AG04450 (cell line): ENCODE measurements around the gene SYP. TPM values are rescaled to one million over a fixed set of nuclear protein-coding genes. Genes with fewer than 3 reads are reported as not detected.

Source experiments
- CTCF ChIA-PET: fragments of 300-600, 350-600 bp; formaldehyde crosslinking; extraction: SDS; loops from one replicate; lab custom pipeline; 2022; ENCODE audit warnings: antibody characterized with exemption, inconsistent platforms; lab: Charles Lee
- POLR2A ChIA-PET: fragments of 350-600 bp; formaldehyde crosslinking; extraction: SDS; loops from one replicate; lab custom pipeline; 2021; ENCODE audit warnings: antibody characterized with exemption, inconsistent platforms; lab: Yijun Ruan, JAX
- DNase-seq: peaks from one replicate; pipeline ENCODE4 v3.0.0-alpha.2; 2011; ENCODE audit warnings: low read depth, low spot score
- H3K27ac ChIP-seq: one replicate; pipeline ENCODE4 v1.5.1; 2012; ENCODE audit warnings: low read depth, low read length, control low read depth
- H3K27me3 ChIP-seq: one replicate; pipeline ENCODE4 v1.6.0; 2012; ENCODE audit warnings: low read length; ENCODE audit not compliant: control insufficient read depth, insufficient read depth
- H3K4me3 ChIP-seq: 2 replicates; pipeline ENCODE4 v1.5.1; 2011; ENCODE audit warnings: mild to moderate bottlenecking, low read depth, low read length, control low read depth
- H3K9me3 ChIP-seq: 2 replicates; pipeline ENCODE4 v1.5.1; 2012; ENCODE audit warnings: low read length; ENCODE audit not compliant: control insufficient read depth, insufficient read depth
- polyA minus RNA-seq: library from RNA; depleted of rRNA, polyadenylated mRNA; stranded (reverse); fragments of >200 nt; gene quantifications from 2 replicates; pipeline ENCODE4 v1.2.3, GENCODE V29; 2011; rRNA and poly(A)+ RNA removed
- polyA plus RNA-seq: library from polyadenylated mRNA; depleted of rRNA; stranded (reverse); fragments of >200 nt; gene quantifications from 2 replicates; pipeline ENCODE4 v1.2.3, GENCODE V29; 2011; rRNA removed
- TF ChIP-seq, protein P1 (sequence below): IDR thresholded peaks from 2 replicates; pipeline ENCODE4 v1.5.1; 2011; ENCODE audit warnings: low read depth, low read length, control low read depth, inconsistent platforms

Gene SYP
- polyA plus RNA-seq = 0.07 and 0.15 TPM in 2 replicates
- 0.28 TPM in 1 of 2 replicates, not detected in the other for polyA minus RNA-seq

DNA sequence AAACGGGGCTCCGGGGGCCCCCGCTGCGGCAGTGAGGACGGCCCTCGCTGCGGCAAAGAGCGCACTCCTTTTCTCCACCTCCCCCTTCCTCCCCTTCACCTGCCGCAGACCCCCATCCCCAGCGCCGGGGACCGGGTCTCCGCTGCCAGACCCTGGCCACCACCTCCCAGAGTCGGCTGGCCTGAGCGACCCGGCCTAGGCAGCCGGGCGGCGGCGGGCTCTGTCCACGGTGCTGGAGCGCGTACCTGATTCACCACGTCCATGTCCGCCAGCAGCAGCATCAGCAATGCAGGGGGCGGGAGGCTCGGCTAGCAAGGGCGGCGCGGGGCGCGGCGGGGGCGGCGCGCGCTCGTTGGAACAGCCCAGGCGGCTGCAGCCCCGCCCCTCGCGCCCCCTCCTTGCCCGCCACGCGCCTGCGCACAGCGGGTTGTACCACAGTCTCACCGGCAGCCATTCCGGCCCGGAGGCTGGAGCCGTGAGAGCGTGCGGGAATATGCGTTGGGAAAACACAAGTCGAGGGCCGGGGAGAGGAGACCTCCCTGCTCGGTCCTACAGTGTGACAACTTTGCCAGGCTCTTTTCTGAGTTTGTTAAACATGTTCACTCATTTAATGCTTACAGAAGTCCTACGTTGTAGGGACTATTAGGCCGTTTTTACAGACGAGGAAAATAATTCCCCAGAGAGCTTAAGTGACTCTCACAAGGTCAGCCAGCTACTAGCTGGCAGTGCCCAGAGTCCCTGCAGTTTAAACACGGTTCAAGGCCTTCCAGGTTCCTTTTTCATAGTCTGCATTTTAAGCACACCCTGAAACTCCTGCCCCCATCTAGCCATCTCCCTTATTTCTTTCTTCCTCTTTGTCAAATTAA lies at the start of gene SYP:
Gene SYP (minus strand): TSS at position 288 of the 866 bp plus-strand sequence. CDS start 7 bp downstream, at position 281.
- Histone ChIP-seq H3K27ac (no peak within 1 kb of the TSS), H3K9me3 (no peaks in the 10 kb centered on the region), H3K4me3 (peak within 1 kb of the TSS; percentile 39), H3K27me3 (no peaks in the 10 kb centered on the region)
- POLR2A ChIA-PET = interaction anchor here (1.0 kb wide), 1 partner anchor 9 kb away, joined by 6 read pairs; no protein-coding TSS in a partner anchor
- DNase-seq = peak; percentile 46
- TF ChIP-seq, protein P1, sequence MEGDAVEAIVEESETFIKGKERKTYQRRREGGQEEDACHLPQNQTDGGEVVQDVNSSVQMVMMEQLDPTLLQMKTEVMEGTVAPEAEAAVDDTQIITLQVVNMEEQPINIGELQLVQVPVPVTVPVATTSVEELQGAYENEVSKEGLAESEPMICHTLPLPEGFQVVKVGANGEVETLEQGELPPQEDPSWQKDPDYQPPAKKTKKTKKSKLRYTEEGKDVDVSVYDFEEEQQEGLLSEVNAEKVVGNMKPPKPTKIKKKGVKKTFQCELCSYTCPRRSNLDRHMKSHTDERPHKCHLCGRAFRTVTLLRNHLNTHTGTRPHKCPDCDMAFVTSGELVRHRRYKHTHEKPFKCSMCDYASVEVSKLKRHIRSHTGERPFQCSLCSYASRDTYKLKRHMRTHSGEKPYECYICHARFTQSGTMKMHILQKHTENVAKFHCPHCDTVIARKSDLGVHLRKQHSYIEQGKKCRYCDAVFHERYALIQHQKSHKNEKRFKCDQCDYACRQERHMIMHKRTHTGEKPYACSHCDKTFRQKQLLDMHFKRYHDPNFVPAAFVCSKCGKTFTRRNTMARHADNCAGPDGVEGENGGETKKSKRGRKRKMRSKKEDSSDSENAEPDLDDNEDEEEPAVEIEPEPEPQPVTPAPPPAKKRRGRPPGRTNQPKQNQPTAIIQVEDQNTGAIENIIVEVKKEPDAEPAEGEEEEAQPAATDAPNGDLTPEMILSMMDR = no peak
- CTCF ChIA-PET = interaction anchor here (0.7 kb wide), 1 partner anchor 9 kb away, joined by 3 read pairs; no protein-coding TSS in a partner anchor

DNA sequence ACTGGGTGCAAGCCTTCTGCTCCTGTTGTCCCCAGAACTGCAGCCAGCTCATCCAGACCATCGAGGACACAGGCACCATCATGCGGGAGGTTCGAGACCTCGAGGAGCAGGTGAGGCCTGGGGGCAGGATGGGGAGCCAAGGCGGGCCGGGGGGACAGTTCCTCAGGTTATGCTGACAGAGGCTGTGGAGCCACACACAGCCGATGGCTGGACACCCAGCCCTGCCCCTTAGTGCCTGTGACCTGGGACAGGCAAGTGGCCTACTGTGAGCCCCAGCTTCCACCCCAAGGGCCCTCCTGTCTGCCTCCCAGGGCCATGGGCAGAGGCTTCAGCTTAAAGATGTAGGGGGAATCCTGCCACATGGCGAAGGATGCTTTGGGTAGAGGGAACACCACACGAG lies 49.6 kb upstream of the SYP start:
- TF ChIP-seq, protein P1 = no peak
- H3K27me3 ChIP-seq = no peaks in the 10 kb centered on the region
- no peaks in the 10 kb centered on the region for H3K9me3 ChIP-seq
- DNase-seq = no peak
- ChIA-PET POLR2A (interaction anchor here (1.6 kb wide), 1 partner anchor 20 kb away, joined by 4 read pairs; the partner anchor contains the start of gene PPP1R3F), CTCF (interaction anchor here (0.9 kb wide), 1 partner anchor 20 kb away, joined by 3 read pairs; the partner anchor contains the start of gene PPP1R3F)
- H3K4me3 ChIP-seq = no peak overlapping the region
- H3K27ac ChIP-seq = no peak overlapping the region

DNA sequence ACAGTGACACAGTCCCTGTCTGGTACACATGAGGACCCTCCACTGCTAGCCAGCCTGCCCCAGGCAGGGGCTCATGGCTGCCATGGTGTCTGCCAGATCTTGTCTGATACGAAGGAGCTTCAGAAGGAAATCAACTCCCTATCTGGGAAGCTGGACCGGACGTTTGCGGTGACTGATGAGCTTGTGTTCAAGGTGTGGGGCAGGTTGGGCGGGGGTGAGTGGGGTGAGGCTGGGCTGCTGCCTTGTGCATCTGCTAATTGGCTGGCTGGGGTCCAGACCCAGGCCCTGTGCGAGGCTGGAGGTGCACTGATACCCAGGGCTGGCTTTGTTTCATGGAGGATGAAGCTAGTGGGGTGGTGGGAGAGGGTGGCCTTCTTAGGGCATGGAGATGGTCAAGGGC lies 49.1 kb upstream of the SYP start:
- Histone ChIP-seq H3K27ac (no peak overlapping the region), H3K9me3 (no peaks in the 10 kb centered on the region), H3K4me3 (no peak overlapping the region), H3K27me3 (no peaks in the 10 kb centered on the region)
- TF ChIP-seq, protein P1 = no peak
- ChIA-PET POLR2A (interaction anchor here (1.6 kb wide), 1 partner anchor 20 kb away, joined by 4 read pairs; the partner anchor contains the start of gene PPP1R3F), CTCF (interaction anchor here (0.9 kb wide), 1 partner anchor 20 kb away, joined by 3 read pairs; the partner anchor contains the start of gene PPP1R3F)
- no peak for DNase-seq

DNA sequence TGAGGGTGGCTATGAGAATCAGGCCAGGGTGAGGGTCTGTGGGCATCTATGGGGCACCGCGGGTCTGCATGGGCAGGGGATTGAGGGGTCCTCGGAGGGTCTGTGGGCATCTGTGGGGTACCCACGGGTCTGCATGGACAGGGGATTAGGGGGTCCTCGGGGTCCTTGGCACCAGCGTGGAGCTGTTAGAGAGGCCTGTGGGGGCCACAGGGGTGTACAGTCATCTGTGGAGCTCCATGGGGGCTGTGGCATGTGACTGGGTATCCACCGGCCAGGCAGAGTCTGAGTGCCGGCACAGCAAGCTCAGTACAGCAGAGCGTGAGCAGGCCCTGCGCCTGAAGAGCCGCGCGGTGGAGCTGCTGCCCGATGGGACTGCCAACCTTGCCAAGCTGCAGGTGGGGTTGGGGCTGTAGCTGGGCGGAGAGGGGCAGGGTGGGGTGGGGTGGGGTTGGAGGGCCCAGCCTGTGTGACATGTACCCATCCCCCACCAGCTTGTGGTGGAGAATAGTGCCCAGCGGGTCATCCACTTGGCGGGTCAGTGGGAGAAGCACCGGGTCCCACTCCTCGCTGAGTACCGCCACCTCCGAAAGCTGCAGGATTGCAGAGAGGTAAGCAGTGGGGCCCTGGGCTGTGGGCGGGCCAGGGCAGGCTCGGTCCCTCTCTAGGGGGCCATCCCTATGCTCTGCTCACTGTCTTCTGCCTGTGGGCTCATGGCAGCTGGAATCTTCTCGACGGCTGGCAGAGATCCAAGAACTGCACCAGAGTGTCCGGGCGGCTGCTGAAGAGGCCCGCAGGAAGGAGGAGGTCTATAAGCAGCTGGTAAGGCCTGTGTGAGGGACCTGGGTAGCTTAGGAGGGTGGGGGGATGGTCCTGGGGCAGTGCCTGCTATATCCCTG lies 48.2 kb upstream of the SYP start:
- CTCF ChIA-PET = interaction anchor here (0.9 kb wide), 1 partner anchor 21 kb away, joined by 3 read pairs; the partner anchor contains the start of gene PPP1R3F
- Histone ChIP-seq H3K27ac (no peak overlapping the region), H3K27me3 (no peaks in the 10 kb centered on the region), H3K9me3 (no peaks in the 10 kb centered on the region), H3K4me3 (no peak overlapping the region)
- TF ChIP-seq, protein P1 = no peak
- POLR2A ChIA-PET = no interaction called here
- DNase-seq = no peak
